H1 (cell line): Measurements from ENCODE around the gene PIAS4. TPM values are rescaled to one million over a fixed set of nuclear protein-coding genes. Genes with fewer than 3 reads are reported as not detected.

Experiments used
- CTCF ChIA-PET: fragments of 300-600 bp; sonication (Branson Sonifier 250); formaldehyde crosslinking; loops from one replicate; lab custom pipeline; 2021; ENCODE audit not compliant: partially characterized antibody; lab: Charles Lee
- POLR2A ChIA-PET: fragments of 300-600 bp; sonication (Branson Sonifier 250); formaldehyde crosslinking; loops from one replicate; lab custom pipeline; 2021; ENCODE audit warnings: inconsistent platforms; ENCODE audit not compliant: partially characterized antibody; lab: Charles Lee
- DNase-seq, 2 experiments: peaks; one replicate each; pipeline versions ENCODE4 v3.0.0 to v3.0.0-alpha.2; 2010 to 2022; ENCODE audit warnings: low spot score in 2 of 2, low read depth in 1 of 2, mixed read lengths in 1 of 2
- FAIRE-seq: peaks from 2 replicates; lab custom pipeline; 2011; peaks lifted over from hg19 to GRCh38; lab: Jason Lieb, UNC
- H2AFZ ChIP-seq: 2 replicates; pipeline ENCODE4 v1.8.1; 2012; ENCODE audit warnings: low read length, inconsistent platforms
- H2AK5ac ChIP-seq: 2 replicates; pipeline ENCODE4 v1.6.1; 2013; ENCODE audit warnings: low read depth, low read length
- H2BK120ac ChIP-seq: replicated peaks from 2 replicates; pipeline ENCODE3; 2013; ENCODE audit warnings: low read depth, low read length, inconsistent platforms
- H2BK12ac ChIP-seq: 2 replicates; pipeline ENCODE4 v1.6.1; 2013; ENCODE audit warnings: low read depth, low read length
- H2BK15ac ChIP-seq: 2 replicates; pipeline ENCODE4 v1.6.1; 2013; ENCODE audit warnings: low read length
- H2BK20ac ChIP-seq: 2 replicates; pipeline ENCODE4 v1.6.1; 2013; ENCODE audit warnings: low read length
- H2BK5ac ChIP-seq: 2 replicates; pipeline ENCODE4 v1.6.1; 2013; ENCODE audit warnings: low read depth, low read length
- H3K14ac ChIP-seq: 2 replicates; pipeline ENCODE4 v1.6.1; 2013; ENCODE audit warnings: inconsistent platforms; ENCODE audit not compliant: insufficient read length
- H3K18ac ChIP-seq: 2 replicates; pipeline ENCODE4 v1.6.1; 2013; ENCODE audit warnings: low read length; ENCODE audit errors: extremely low read depth
- H3K23ac ChIP-seq: 2 replicates; pipeline ENCODE4 v1.6.1; 2013; ENCODE audit warnings: inconsistent platforms; ENCODE audit not compliant: insufficient read length
- H3K23me2 ChIP-seq: 2 replicates; pipeline ENCODE4 v1.6.1; 2013; ENCODE audit warnings: low read depth, low read length
- H3K27ac ChIP-seq: 2 replicates; pipeline ENCODE4 v1.6.1; 2011; ENCODE audit warnings: low read depth, low read length, inconsistent platforms
- H3K27me3 ChIP-seq, 4 experiments: replicated peaks in 1 of 4; 1 replicate in 1 of 4; 2 replicates in 3 of 4; pipeline versions ENCODE4 v1.6.1 to v1.8.1; 2011 to 2013; ENCODE audit warnings: low read length in 3 of 4, mild to moderate bottlenecking in 3 of 4, inconsistent platforms in 2 of 4, mixed read lengths in 2 of 4, moderate library complexity in 1 of 4; ENCODE audit not compliant: control insufficient read depth in 3 of 4, insufficient read depth in 3 of 4; ENCODE audit errors: extremely low read depth in 1 of 4
- H3K36me3 ChIP-seq, 4 experiments: 2 replicates each; pipeline versions ENCODE4 v1.6.1 to v1.8.1; 2011 to 2013; ENCODE audit warnings: mild to moderate bottlenecking in 4 of 4, low read length in 3 of 4, moderate library complexity in 2 of 4, control low read depth in 1 of 4, inconsistent platforms in 1 of 4; ENCODE audit not compliant: insufficient read depth in 4 of 4, control insufficient read depth in 2 of 4
- H3K4ac ChIP-seq: replicated peaks from 2 replicates; pipeline ENCODE3; 2013; ENCODE audit warnings: low read length, low read depth, mixed read lengths, inconsistent platforms; ENCODE audit not compliant: insufficient read length
- H3K4me1 ChIP-seq, 4 experiments: replicated peaks in 1 of 4; 1 replicate in 1 of 4; 2 replicates in 3 of 4; pipeline versions ENCODE4 v1.6.1 to v1.8.1; 2011 to 2013; ENCODE audit warnings: low read length in 3 of 4, inconsistent platforms in 2 of 4, mixed read lengths in 1 of 4; ENCODE audit not compliant: insufficient read depth in 4 of 4, control insufficient read depth in 3 of 4
- H3K4me2 ChIP-seq, 2 experiments: 2 replicates each; pipeline versions ENCODE4 v1.6.1 to v1.8.1; 2011 to 2013; ENCODE audit warnings: low read depth in 2 of 2, low read length in 2 of 2, control low read depth in 1 of 2, inconsistent platforms in 1 of 2, mild to moderate bottlenecking in 1 of 2; ENCODE audit not compliant: insufficient read depth in 1 of 2
- H3K4me3 ChIP-seq, 4 experiments: fragments of 200-600, 300-600 bp in 1 of 4; sonication (generic), shearing (Covaris generic), sonication (Bioruptor Twin) in 1 of 4; 2 replicates each; pipeline versions ENCODE4 v1.5.1 to v1.8.1; 2011 to 2016; ENCODE audit warnings: low read length in 4 of 4, low read depth in 3 of 4, control low read depth in 2 of 4, inconsistent platforms in 2 of 4, mild to moderate bottlenecking in 2 of 4, mixed read lengths in 1 of 4, moderate library complexity in 1 of 4; ENCODE audit not compliant: insufficient read depth in 2 of 4; ENCODE audit errors: extremely low read depth in 1 of 4
- H3K56ac ChIP-seq: replicated peaks from 2 replicates; pipeline ENCODE3; 2013; ENCODE audit warnings: low read depth, mild to moderate bottlenecking, mixed read lengths, low read length, inconsistent platforms; ENCODE audit not compliant: insufficient read length
- H3K79me1 ChIP-seq: 2 replicates; pipeline ENCODE4 v1.6.1; 2013; ENCODE audit warnings: low read depth, low read length, control low read depth
- H3K79me2 ChIP-seq, 2 experiments: 2 replicates each; pipeline versions ENCODE4 v1.6.1 to v1.8.1; 2012 to 2013; ENCODE audit warnings: low read length in 2 of 2, mild to moderate bottlenecking in 2 of 2, inconsistent platforms in 1 of 2; ENCODE audit not compliant: insufficient read depth in 2 of 2, control insufficient read depth in 1 of 2
- H3K9ac ChIP-seq, 4 experiments: replicated peaks in 1 of 4; 1 replicate in 1 of 4; 2 replicates in 3 of 4; pipeline versions ENCODE4 v1.6.1 to v1.8.1; 2011 to 2013; ENCODE audit warnings: low read depth in 3 of 4, low read length in 3 of 4, control low read depth in 2 of 4, mild to moderate bottlenecking in 2 of 4, moderate library complexity in 2 of 4, inconsistent platforms in 1 of 4; ENCODE audit errors: extremely low read depth in 1 of 4
- H3K9me3 ChIP-seq, 2 experiments: 2 replicates each; pipeline versions ENCODE4 v1.6.1 to v1.8.1; 2012 to 2013; ENCODE audit warnings: mild to moderate bottlenecking in 2 of 2, moderate library complexity in 2 of 2, control low read depth in 1 of 2, inconsistent platforms in 1 of 2, low read depth in 1 of 2, low read length in 1 of 2, mixed read lengths in 1 of 2; ENCODE audit not compliant: insufficient read depth in 2 of 2
- H4K20me1 ChIP-seq, 2 experiments: replicated peaks in 1 of 2; 2 replicates each; pipeline versions ENCODE3 to v1.8.1; 2011 to 2013; ENCODE audit warnings: inconsistent platforms in 2 of 2, low read length in 2 of 2, mild to moderate bottlenecking in 1 of 2; ENCODE audit not compliant: insufficient read depth in 2 of 2, control insufficient read depth in 1 of 2
- H4K5ac ChIP-seq: 2 replicates; pipeline ENCODE4 v1.6.1; 2013; ENCODE audit warnings: low read length, low read depth, mixed read lengths, inconsistent platforms; ENCODE audit not compliant: insufficient read length
- H4K8ac ChIP-seq: 2 replicates; pipeline ENCODE4 v1.8.0; 2013; ENCODE audit warnings: mild to moderate bottlenecking, moderate library complexity, low read length, inconsistent platforms; ENCODE audit not compliant: insufficient read depth; ENCODE audit errors: extremely low read depth
- H4K91ac ChIP-seq: replicated peaks from 2 replicates; pipeline ENCODE3; 2013; ENCODE audit warnings: low read length, mixed read lengths, inconsistent platforms; ENCODE audit not compliant: insufficient read length
- CBX8 ChIP-seq: fragments of 300-800, 300-1000 bp; sonication (generic); IDR thresholded peaks from 2 replicates; pipeline ENCODE4 v1.7.1; 2016; ENCODE audit warnings: low read depth, low read length, borderline replicate concordance
- CTCF ChIP-seq, 3 experiments: IDR thresholded peaks; 1 replicate in 2 of 3; 2 replicates in 1 of 3; pipeline versions ENCODE4 v1.5.1 to v1.6.1; 2011; ENCODE audit warnings: low read length in 3 of 3, mild to moderate bottlenecking in 3 of 3, inconsistent platforms in 2 of 3, low read depth in 1 of 3, moderate library complexity in 1 of 3; ENCODE audit not compliant: insufficient read depth in 1 of 3; ENCODE audit errors: control extremely low read depth in 1 of 3
- EP300 ChIP-seq, 2 experiments: IDR thresholded peaks; 1 replicate in 1 of 2; 2 replicates in 1 of 2; pipeline ENCODE4 v1.6.1; 2011 to 2012; ENCODE audit warnings: low read depth in 2 of 2, low read length in 2 of 2, mild to moderate bottlenecking in 2 of 2, borderline replicate concordance in 1 of 2, inconsistent platforms in 1 of 2, moderate library complexity in 1 of 2
- KDM1A ChIP-seq: fragments of 200-600, 300-600 bp; sonication (generic); IDR thresholded peaks from 2 replicates; pipeline ENCODE4 v1.7.1; 2016; ENCODE audit warnings: mild to moderate bottlenecking, low read length, borderline replicate concordance
- TBP ChIP-seq: IDR thresholded peaks from 2 replicates; pipeline ENCODE4 v1.6.1; 2011; ENCODE audit warnings: low read depth, low read length, improper control_type of control experiment
- ZNF274 ChIP-seq: IDR thresholded peaks from 2 replicates; pipeline ENCODE4 v1.7.0; 2012; ENCODE audit warnings: low read length, borderline replicate concordance; ENCODE audit errors: extremely low read depth
- WGBS, 2 experiments: shearing (Covaris generic) in 1 of 2; methylation state at CpG; one replicate each; pipeline versions ENCODE4 v1.1.6 to v1.1.7; 2013 to 2015; ENCODE audit warnings: low lambda C conversion rate in 2 of 2, mixed read lengths in 2 of 2, inconsistent platforms in 1 of 2, low coverage in 1 of 2, missing lambda C conversion rate in 1 of 2; ENCODE audit not compliant: insufficient replicate concordance in 2 of 2, insufficient coverage in 1 of 2, insufficient read length in 1 of 2; ENCODE audit errors: extremely low coverage in 1 of 2, missing lambda C conversion rate in 1 of 2; 5-methylcytosine and 5-hydroxymethylcytosine counted together
- polyA plus RNA-seq, 7 experiments: library from polyadenylated mRNA; depleted of rRNA in 3 of 7; stranded (reverse) in 5 of 7; unstranded in 2 of 7; fragments of >200 nt in 5 of 7; fragments of 200-250 nt in 2 of 7; gene quantifications; 1 replicate in 5 of 7; 2 replicates in 1 of 7; 4 replicates in 1 of 7; pipeline versions ENCODE4 v1.2.1 to v1.2.3, GENCODE V29; 2011 to 2013; ENCODE audit warnings: missing spikeins in 2 of 7, mixed read lengths in 2 of 7
- total RNA-seq: library from RNA; stranded (reverse); fragmentation: NEBNext Ultra II Directional; extraction: Animal tissue kit (Norgen Biotek cat#: 25700); gene quantifications from 2 replicates; pipeline ENCODE4 v1.2.1, GENCODE V29; 2021

PIAS4 gene
- total and polyA plus RNA-seq, 2 of the 8 experiments (the other 6 are each of a cell fraction or from before 2014, with no cell fraction given), result 30.2 to 51.4 TPM

GRCh38 chr19:4045597-4046361, 38.2 kb downstream of the PIAS4 start:
- H3K14ac ChIP-seq, result no peak overlapping the region
- peaks cover 0 to 11% (median 2%) of the 10 kb centered on the region in 4 experiments; a peak in 6 of 7 replicates for H3K4me1 ChIP-seq
- no peak overlapping the region for H4K5ac ChIP-seq
- H3K9me3 ChIP-seq, result no peaks in the 10 kb centered on the region
- no peaks in the 10 kb centered on the region for H3K27me3 ChIP-seq
- no peaks in the 10 kb centered on the region for H3K23me2 ChIP-seq
- H2BK5ac ChIP-seq, result no peak overlapping the region
- H3K9ac ChIP-seq, result no peak overlapping the region
- H3K36me3 ChIP-seq, result peaks cover 0 to 8% (median 4%) of the 10 kb centered on the region in 4 experiments; a peak in 4 of 8 replicates
- DNase-seq, result no peak
- no peak overlapping the region for H3K27ac ChIP-seq
- H3K79me1 ChIP-seq, result peaks cover 19% of the 10 kb centered on the region
- ChIA-PET CTCF (no interaction called here), POLR2A (interaction anchor here (1.0 to 1.6 kb wide), 4 partner anchors 12 to 60 kb away, joined by 4 to 6 read pairs (median 4); partner anchors contain the start of gene EEF2)
- H3K4me2 ChIP-seq, result no peak overlapping the region
- H3K79me2 ChIP-seq, result peaks cover 0 to 12% of the 10 kb centered on the region in 2 experiments; a peak in 2 of 4 replicates
- H2BK120ac ChIP-seq, result no peak overlapping the region
- H2BK12ac ChIP-seq, result no peak overlapping the region
- no peak overlapping the region for H2AFZ ChIP-seq
- no peak overlapping the region for H3K56ac ChIP-seq
- H2BK15ac ChIP-seq, result no peak overlapping the region
- no peak overlapping the region for H3K18ac ChIP-seq
- H3K4me3 ChIP-seq, result no peak overlapping the region
- H4K8ac ChIP-seq, result no peak overlapping the region; the same call in 1 of the 2 replicates
- H4K91ac ChIP-seq, result no peak overlapping the region
- H3K4ac ChIP-seq, result no peak overlapping the region
- FAIRE-seq, result no peak
- WGBS, 2 experiments, result 91% methylated on average over 14 of the region's 32 CpGs; no CpG with 5 or more reads in 1 of the 2 experiments
- no peak overlapping the region for H3K23ac ChIP-seq
- H2AK5ac ChIP-seq, result no peak overlapping the region
- no peak overlapping the region for H2BK20ac ChIP-seq
- TF ChIP-seq KDM1A (no peak), CBX8 (no peak), TBP (no peak), CTCF (IDR thresholded peaks at IDR 0.05; ENCODE audit: control extremely low read depth in 1 of 3, insufficient read depth in 1 of 3, low read depth in 1 of 3, low read length in 3 of 3) (no peak), ZNF274 (no peak), EP300 (IDR thresholded peaks at IDR 0.05; ENCODE audit: borderline replicate concordance in 1 of 2, low read depth in 2 of 2, low read length in 2 of 2) (no peak)
- H4K20me1 ChIP-seq, result peaks cover 11 to 13% of the 10 kb centered on the region in 2 experiments
